Stimulated activated naive CD8-positive, alpha-beta T cell treated with anti-CD3 and anti-CD28 coated beads, Interleukin-15, Interleukin-2, amounts not matched to agents 100 ng/mL and 50 ng/mL, for 24 hours (primary cell): ENCODE data around the gene GAB4.
"Not testable (repeated sequence)": the region's sequence is repeated elsewhere in the genome, so short reads cannot be mapped to it uniquely, and the experiment has no call there.

Experiments used
- H3K27ac Mint-ChIP-seq: one replicate; pipeline ENCODE4 v1.8.0; 2021; ENCODE audit warnings: mild to moderate bottlenecking, mixed read lengths
- H3K27me3 Mint-ChIP-seq: one replicate; pipeline ENCODE4 v1.8.0; 2021; ENCODE audit warnings: mixed read lengths
- H3K36me3 Mint-ChIP-seq: one replicate; pipeline ENCODE4 v1.8.0; 2021; ENCODE audit warnings: low read depth, mixed read lengths
- H3K4me1 Mint-ChIP-seq: one replicate; pipeline ENCODE4 v1.8.0; 2021; ENCODE audit warnings: low read depth, mixed read lengths
- H3K4me3 Mint-ChIP-seq: one replicate; pipeline ENCODE4 v1.8.0; 2021; ENCODE audit warnings: mild to moderate bottlenecking, mixed read lengths
- H3K9me3 Mint-ChIP-seq: one replicate; pipeline ENCODE4 v1.8.0; 2021; ENCODE audit warnings: mixed read lengths

Gene GAB4

DNA sequence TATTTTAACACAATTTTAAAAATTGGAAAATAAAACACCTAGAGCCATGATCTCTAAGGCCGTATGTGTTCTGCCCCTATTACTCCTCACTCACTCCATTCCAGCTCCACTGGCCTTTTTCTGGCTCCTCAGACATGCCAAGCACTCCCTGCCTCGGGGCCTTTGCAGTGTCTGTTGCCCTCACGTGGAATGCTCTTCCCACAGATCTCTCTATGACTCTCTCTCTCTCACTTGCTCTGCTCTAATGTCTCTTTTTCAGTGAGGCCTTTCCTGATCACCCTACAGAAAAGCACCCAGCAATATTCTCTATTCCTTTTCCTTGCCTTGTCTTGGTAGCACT is 6.0 kb upstream of the GAB4 start:
- not testable (repeated sequence) for H3K9me3 Mint-ChIP-seq, H3K36me3 Mint-ChIP-seq, H3K27ac Mint-ChIP-seq, H3K4me1 Mint-ChIP-seq, H3K4me3 Mint-ChIP-seq
- peaks cover 25% of the 10 kb centered on the region for H3K27me3 Mint-ChIP-seq

DNA sequence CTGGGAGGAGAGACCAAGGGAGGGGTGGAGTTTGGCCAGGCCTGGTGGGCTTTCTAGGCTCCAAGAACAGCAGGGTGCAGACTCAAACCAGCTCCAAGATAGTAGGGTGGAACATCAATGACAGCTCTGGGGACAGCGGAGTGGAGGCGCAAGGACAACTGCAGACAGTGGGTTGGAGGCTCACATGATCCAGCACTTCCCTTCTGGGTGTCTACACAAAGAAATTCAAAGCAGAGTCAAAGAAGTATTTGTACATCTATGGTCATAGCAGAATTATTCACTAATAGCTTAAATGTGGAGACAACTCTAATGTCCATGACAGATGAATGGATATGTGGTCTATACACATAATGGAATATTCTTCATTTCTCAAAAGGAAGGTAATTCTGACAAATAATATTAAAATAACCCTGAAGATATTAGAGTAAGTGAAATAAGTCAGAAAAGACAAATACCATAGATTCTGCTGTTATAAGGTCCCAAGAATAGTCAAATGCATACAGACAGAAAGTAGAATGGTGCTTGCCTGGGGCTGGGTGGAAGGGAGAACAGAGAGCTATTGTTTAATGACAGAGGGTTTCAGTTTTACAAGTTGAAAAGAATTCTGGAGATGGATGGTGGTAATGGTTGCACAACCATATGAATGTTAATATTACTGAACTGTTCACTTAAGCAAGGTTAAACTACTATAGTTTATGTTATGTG is 5.5 kb upstream of the GAB4 start:
- Mint-ChIP-seq H3K4me1 (no peaks in the 10 kb centered on the region), H3K27ac (no peak overlapping the region), H3K9me3 (no peaks in the 10 kb centered on the region), H3K27me3 (peaks cover 26% of the 10 kb centered on the region), H3K36me3 (no peaks in the 10 kb centered on the region), H3K4me3 (no peak overlapping the region)

DNA sequence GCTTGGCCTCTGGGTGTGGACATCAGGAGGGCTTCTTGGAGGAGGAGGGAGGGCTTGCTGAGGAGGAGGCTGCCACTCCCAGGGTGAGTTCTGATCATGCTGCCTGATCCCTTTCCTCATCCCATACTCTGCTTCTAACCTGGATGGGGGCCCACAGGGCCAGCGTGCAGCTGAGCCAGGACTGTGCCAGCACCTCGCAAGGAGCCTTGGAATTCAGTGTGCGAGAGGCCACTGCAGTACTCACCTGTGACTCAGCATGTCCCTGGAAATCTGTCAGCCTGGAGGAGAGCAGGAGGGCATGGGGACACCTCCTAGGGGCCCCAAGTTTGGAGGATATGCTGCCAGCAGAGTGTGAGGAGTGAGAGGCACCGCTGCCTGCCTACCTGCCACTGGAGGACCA is 4.2 kb upstream of the GAB4 start:
- no peaks in the 10 kb centered on the region for H3K9me3 Mint-ChIP-seq
- H3K27ac Mint-ChIP-seq: no peak overlapping the region

DNA sequence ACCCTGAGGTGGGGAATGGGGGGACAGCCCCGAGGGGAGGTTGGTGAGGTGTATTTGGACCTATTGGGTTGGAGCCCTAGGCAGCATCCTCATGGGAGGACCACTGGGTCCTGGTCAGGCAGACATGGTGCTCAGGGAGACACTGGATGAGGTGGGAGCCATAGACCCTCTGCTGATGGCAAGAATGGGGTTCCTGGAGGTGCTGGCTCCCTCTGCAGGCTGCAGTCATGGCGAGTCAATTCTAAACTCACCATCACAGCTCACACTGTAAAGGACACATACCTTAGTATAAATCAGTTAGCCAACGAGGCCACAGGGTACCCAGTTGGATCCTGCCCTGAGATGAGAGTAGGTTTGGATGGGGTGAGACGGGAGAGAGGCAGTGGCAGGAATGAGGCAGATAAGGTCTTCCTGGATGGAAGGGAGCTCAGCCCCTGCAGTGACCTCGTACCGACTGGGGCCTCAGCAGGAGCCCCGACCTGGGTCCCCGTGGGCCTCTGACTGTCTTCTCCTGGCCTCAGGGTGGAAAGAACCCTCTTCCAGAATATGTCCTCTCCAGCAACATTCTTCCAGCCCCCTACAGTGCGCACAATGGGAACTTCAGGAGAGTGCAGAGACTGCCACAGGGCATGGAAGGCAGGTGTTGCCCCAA is 1.7 kb upstream of the GAB4 start:
- Mint-ChIP-seq H3K27ac (no peak overlapping the region), H3K4me1 (no peaks in the 10 kb centered on the region), H3K9me3 (no peaks in the 10 kb centered on the region), H3K36me3 (no peaks in the 10 kb centered on the region), H3K4me3 (no peak overlapping the region), H3K27me3 (peaks cover 23% of the 10 kb centered on the region)

More for the DNA sequence above, 4.2 kb upstream of the GAB4 start:
- Mint-ChIP-seq H3K4me1 (no peaks in the 10 kb centered on the region), H3K36me3 (no peaks in the 10 kb centered on the region), H3K4me3 (no peak overlapping the region), H3K27me3 (peaks cover 21% of the 10 kb centered on the region)

DNA sequence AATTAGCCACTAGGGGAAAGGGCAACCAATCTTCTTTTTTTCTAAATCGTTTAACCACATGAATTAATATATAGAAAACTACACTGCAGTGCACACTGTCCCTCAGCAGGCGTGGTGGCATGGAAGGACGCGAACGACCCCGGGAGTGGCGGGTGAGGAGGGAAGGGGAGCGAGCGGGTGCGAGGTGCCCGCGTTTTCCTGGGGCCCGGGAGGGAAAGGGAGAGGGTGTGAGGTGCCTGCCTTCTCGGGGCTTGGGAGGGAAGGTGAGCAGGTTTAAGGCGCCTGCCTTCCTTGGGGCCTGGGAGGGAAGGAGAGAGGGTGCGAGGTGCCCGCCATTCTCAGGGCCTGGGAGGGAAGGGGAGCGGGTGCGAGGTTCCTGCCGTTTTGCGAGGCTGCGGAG is 765 bp downstream of the GAB4 start:
- Mint-ChIP-seq H3K9me3 (peaks cover 4% of the 10 kb centered on the region), H3K4me1 (no peaks in the 10 kb centered on the region), H3K4me3 (no peak overlapping the region), H3K27me3 (peaks cover 34% of the 10 kb centered on the region), H3K36me3 (no peaks in the 10 kb centered on the region), H3K27ac (no peak overlapping the region)

DNA sequence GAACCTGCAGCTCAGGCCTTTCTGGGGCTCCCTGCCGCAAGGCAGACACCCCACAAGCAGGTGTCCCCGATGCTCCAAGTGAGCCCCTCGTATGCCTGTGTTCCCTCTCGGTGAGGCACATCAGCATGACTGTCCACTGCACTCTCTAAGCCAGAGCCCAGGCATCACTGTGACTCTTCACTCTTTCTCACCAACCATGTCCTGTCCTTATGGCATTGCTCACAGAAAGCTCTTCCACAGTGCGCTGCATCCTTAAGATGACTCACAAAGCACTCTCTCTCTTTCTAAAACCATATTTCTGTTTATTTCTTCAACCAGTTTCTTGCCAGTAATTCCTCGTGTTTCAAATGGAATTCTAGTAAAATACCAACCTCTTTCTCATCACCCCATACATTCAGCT is 18.1 kb downstream of the GAB4 start:
- H3K4me1 Mint-ChIP-seq: no peaks in the 10 kb centered on the region
- no peak overlapping the region for H3K27ac Mint-ChIP-seq
- no peak overlapping the region for H3K4me3 Mint-ChIP-seq
- no peaks in the 10 kb centered on the region for H3K36me3 Mint-ChIP-seq
- H3K9me3 Mint-ChIP-seq: no peaks in the 10 kb centered on the region
- peaks cover 10% of the 10 kb centered on the region for H3K27me3 Mint-ChIP-seq

DNA sequence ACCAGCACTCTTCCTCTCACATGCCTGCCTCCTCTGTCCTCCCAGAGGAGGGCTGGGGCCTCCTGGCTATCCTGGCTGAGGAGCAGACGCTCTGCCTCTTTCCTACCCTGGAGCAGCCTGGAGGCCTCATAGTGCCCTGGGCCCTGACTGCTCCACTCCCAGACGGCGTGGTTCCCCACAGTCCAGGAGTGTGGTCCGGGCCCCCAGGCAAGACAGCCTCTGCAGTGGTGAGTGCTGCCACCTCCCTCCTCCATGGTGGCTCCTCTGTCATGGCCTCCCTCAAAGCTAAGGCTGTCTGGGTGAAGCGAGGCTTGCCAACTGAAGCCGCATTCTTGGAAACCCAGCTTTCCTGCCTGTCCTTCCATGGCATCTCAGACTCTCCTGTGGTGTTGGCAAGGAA is 19.8 kb downstream of the GAB4 start:
- Mint-ChIP-seq H3K27me3 (peaks cover 10% of the 10 kb centered on the region), H3K9me3 (peaks cover 6% of the 10 kb centered on the region), H3K4me1 (no peaks in the 10 kb centered on the region), H3K4me3 (no peak overlapping the region), H3K36me3 (no peaks in the 10 kb centered on the region), H3K27ac (no peak overlapping the region)

DNA sequence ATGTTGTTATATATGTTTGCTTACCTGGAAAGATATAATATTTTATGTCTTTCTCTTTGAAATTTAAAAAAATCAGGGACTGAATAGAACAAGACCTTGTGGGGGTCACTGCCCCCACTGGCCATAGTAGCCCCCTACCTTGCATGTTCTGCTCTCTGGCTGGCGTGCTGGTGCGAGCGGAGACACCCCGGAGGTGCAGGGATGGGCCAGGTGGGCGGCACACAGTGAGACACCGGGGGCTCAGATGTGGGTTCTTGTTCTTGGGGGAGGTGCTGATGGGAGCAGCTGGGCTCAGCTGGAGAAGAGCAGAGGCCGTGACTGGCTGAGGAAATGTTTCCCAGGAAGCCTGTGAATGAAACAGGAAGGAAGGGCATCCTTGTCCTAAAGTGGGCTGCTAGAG is 20.2 kb downstream of the GAB4 start:
- Mint-ChIP-seq H3K27ac (no peak overlapping the region), H3K36me3 (no peaks in the 10 kb centered on the region), H3K4me3 (no peak overlapping the region), H3K27me3 (peaks cover 10% of the 10 kb centered on the region), H3K4me1 (no peaks in the 10 kb centered on the region), H3K9me3 (peaks cover 6% of the 10 kb centered on the region)

DNA sequence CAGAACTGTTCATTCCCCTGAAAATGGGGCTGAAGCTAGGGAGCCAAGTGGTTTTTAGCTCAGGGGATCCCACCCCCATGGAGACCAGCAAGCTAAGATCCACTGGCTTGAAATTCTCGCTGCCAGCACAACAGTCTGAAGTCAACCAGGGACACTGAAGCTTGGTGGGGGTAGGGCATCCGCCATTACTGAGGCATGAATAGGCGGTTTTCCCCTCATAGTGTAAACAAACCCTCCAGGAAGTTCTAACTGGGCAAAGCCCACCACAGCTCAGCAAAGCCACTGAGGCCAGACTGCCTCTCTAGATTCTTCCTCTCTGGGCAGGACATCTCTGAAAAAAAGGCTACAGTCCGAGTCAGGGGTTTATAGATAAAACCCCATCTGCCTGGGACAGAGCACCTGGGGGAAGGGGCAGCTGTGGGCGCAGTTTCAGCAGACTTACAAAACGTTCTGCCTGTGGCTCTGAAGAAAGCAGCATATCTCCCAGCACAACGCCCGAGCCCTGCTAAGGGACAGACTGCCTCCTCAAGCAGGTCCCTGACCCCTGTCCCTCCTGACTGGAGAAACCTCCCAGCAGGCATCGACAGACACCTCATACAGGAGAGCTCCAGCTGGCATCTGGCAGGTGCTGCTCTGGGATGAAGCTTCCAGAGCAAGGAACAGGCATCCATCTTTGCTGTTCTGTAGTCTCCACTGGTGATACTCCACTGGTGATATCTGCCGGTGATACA is 32.7 kb downstream of the GAB4 start:
- Mint-ChIP-seq H3K4me3 (no peak overlapping the region), H3K27ac (no peak overlapping the region), H3K27me3 (peaks cover 32% of the 10 kb centered on the region)

DNA sequence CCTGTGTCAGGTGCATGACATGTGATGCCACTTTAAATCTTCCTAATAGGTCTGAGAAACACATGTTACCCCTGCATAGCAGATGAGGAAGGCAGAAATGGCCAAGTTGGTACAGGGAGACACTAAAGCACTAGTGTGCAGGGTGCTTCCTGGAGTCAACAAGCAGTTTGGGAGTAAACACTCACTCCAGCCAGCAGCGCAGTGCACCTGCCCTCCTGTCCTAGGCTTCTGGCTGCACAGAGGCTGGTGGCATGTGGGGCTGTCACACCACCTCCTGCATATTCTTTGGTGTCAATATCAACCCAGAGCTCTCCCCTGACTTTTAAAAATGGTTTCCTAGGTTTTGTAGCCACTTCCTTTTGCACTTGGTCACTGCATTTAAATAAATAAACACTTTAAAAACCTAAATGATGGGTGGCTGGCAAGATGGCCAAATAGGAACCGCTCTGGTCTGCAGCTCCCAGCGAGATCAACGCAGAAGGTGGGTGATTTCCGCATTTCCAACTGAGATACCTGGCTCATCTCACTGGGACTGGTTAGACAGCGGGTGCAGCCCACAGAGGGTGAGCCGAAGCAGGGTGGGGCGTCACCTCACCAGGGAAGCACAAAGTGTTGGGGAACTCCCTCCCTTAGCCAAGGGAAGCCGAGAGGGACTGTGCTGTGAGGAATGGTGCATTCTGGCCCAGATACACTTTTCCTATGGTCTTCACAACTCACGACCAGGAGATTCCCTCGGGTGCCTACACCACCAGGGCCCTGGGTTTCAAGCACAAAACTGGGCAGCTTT is 33.5 kb downstream of the GAB4 start:
- H3K36me3 Mint-ChIP-seq: no peaks in the 10 kb centered on the region
- H3K27me3 Mint-ChIP-seq: peaks cover 25% of the 10 kb centered on the region
- no peak overlapping the region for H3K27ac Mint-ChIP-seq
- no peaks in the 10 kb centered on the region for H3K9me3 Mint-ChIP-seq
- no peak overlapping the region for H3K4me3 Mint-ChIP-seq
- peaks cover 8% of the 10 kb centered on the region for H3K4me1 Mint-ChIP-seq

More for the DNA sequence above, 32.7 kb downstream of the GAB4 start:
- Mint-ChIP-seq H3K4me1 (peaks cover 7% of the 10 kb centered on the region), H3K36me3 (no peaks in the 10 kb centered on the region), H3K9me3 (peaks cover 2% of the 10 kb centered on the region)

DNA sequence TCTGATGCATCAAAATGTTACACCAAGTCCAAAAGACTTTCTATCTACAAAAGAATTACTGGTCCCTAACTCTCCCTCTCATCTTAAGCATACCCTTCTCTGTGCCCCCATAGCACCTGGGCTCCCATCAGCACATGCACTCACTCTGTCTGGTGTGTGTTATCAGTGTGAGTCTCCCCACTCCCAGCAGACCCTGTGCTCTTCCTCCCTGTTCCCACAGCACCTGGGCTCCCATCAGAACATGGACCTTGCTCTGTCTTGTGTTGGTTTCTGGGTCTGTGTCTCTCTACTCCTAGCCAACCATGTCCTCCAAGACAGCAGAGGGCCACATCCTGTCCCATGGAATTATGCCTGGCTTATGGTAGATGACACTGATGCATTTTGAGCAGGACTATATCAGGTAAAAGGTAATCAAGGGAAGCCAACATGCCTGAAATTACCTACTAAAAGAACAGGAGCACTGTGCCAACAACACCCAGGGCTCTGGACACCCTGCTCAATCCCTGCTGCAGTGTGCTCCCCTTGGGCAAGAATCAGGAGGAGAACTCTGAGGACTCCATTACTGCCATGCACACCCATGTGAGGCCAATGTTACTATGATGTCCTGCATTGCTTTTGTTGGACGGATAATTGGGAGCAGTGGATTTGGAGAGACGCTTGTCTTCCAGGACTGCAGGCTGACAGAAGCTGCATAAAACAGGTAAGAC is 34.3 kb downstream of the GAB4 start:
- H3K9me3 Mint-ChIP-seq: no peaks in the 10 kb centered on the region
- no peak overlapping the region for H3K4me3 Mint-ChIP-seq
- no peaks in the 10 kb centered on the region for H3K36me3 Mint-ChIP-seq
- no peak overlapping the region for H3K27ac Mint-ChIP-seq
- peaks cover 21% of the 10 kb centered on the region for H3K27me3 Mint-ChIP-seq
- peaks cover 8% of the 10 kb centered on the region for H3K4me1 Mint-ChIP-seq

DNA sequence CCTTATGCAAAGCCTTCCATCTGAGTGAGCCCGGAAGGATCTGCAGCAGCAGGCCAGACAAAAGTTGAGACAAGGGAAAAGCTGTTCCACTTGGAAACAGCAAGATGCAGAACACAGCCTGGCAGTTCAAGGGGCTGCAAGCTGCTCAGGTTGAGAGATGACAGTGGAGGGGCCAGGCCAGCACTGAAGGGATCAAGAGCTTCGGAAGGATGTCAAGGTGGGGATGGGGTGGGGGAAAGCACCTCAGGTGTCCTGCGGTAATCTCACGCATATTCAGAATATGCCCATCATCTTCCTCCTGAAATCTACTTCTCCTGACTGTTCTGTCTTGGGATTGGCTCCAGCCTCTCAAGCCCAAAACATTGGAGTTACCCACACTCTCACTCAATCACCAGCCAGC is 35.7 kb downstream of the GAB4 start:
- peaks cover 11% of the 10 kb centered on the region for H3K27me3 Mint-ChIP-seq

DNA sequence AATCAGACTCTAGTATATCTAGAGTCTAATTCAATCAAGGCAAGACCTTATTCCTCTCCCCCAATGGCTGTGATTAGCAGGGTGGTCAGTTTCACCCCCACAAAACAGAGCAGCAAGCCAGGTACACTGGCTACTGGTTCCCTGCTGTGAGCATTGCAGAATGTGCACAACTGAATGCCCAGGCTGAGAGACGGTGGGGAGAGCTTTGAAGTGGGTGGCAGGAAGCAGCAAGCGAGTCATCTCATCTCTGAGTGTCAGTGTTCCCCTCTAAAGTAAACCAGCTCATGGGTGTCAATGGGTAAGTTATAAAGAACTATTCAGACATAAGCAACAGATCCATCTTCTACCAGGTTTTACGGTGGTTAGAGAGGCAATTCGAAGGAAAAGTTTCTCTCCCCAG is 37.6 kb downstream of the GAB4 start:
- Mint-ChIP-seq H3K27ac (no peak overlapping the region), H3K4me3 (no peak overlapping the region), H3K27me3 (peaks cover 4% of the 10 kb centered on the region), H3K36me3 (no peaks in the 10 kb centered on the region), H3K9me3 (no peaks in the 10 kb centered on the region), H3K4me1 (peaks cover 8% of the 10 kb centered on the region)

More for the DNA sequence above, 35.7 kb downstream of the GAB4 start:
- H3K4me1 Mint-ChIP-seq: peaks cover 8% of the 10 kb centered on the region
- H3K36me3 Mint-ChIP-seq: no peaks in the 10 kb centered on the region
- H3K9me3 Mint-ChIP-seq: no peaks in the 10 kb centered on the region
- no peak overlapping the region for H3K27ac Mint-ChIP-seq
- H3K4me3 Mint-ChIP-seq: no peak overlapping the region

DNA sequence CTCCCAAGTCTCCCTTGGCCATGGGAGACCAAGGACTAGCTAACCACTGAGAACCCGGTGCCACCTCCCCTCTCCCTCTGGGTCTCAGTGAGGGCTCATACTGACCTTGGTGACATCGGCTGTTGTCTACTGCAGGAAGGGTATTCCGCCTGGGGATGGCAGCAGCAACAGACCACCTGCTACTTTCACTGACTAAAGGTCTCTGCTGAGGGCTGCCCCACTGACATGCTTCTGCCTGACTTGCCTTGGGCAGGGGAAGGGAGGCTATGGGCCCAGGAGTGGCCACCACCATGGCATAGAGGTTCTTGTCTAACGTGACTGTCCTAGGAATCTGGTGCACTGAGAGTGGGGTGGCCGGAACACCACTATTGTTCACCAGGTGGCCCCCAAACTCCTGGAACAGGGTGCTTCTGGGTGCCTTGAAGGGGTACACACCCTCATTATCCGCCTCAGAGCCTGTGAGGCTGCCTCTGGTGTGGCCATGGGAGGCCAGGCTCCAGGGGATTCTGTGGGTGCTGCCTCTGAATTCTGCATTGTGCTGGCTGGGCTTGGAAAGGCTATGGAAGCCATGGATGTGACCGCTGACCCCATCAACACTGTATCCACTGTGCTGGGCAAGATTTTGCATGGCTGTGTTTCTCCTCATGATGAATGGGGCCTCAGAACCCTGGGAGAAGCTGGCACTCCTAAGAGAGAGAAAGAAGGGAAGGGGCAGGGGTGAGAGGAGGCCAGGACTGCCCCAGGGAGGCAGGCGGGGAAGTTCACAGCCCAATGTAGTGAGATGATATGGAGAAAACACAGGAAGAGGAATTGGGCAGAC is 38.3 kb downstream of the GAB4 start:
- Mint-ChIP-seq H3K4me3 (no peak overlapping the region), H3K27me3 (peaks cover 4% of the 10 kb centered on the region), H3K27ac (no peak overlapping the region), H3K36me3 (no peaks in the 10 kb centered on the region), H3K9me3 (no peaks in the 10 kb centered on the region), H3K4me1 (peaks cover 8% of the 10 kb centered on the region)
